ENCODE data around the gene ADAT1.

DNA sequence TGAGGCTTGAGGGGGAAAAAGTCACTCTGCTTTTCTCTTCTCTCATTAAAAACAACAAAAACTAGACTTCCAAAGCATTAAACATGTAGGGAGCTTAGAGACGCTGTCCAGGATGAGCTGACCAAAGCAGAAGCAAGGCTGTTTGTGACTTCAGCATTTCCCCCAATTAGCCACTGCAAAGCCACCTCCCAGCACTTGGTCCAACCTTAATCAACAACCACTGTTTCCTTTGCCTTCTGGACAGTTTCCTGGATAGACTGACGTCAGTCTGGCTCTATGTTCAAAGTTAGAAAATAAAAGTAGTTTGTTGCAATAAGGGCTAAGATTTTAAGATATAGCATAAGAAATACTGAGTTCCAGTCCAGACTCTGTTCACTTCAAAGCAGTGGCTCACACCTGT, 70.1 kb downstream of the ADAT1 start:
- TF ChIP-seq, protein P1, sequence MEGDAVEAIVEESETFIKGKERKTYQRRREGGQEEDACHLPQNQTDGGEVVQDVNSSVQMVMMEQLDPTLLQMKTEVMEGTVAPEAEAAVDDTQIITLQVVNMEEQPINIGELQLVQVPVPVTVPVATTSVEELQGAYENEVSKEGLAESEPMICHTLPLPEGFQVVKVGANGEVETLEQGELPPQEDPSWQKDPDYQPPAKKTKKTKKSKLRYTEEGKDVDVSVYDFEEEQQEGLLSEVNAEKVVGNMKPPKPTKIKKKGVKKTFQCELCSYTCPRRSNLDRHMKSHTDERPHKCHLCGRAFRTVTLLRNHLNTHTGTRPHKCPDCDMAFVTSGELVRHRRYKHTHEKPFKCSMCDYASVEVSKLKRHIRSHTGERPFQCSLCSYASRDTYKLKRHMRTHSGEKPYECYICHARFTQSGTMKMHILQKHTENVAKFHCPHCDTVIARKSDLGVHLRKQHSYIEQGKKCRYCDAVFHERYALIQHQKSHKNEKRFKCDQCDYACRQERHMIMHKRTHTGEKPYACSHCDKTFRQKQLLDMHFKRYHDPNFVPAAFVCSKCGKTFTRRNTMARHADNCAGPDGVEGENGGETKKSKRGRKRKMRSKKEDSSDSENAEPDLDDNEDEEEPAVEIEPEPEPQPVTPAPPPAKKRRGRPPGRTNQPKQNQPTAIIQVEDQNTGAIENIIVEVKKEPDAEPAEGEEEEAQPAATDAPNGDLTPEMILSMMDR (IDR thresholded peaks at IDR 0.05): no peak
- TF ChIP-seq EP300 (IDR thresholded peaks at IDR 0.05) (no peak), POLR2A (IDR thresholded peaks at IDR 0.05) (no peak)
